ENCODE measurements around the gene TSPAN1.
A peak's percentile ranks its signal among the peaks of the same experiment; 100 is the strongest.
"Not testable (repeated sequence)": the region's sequence is repeated elsewhere in the genome, so short reads cannot be mapped to it uniquely, and the experiment has no call there.

Gene TSPAN1

DNA sequence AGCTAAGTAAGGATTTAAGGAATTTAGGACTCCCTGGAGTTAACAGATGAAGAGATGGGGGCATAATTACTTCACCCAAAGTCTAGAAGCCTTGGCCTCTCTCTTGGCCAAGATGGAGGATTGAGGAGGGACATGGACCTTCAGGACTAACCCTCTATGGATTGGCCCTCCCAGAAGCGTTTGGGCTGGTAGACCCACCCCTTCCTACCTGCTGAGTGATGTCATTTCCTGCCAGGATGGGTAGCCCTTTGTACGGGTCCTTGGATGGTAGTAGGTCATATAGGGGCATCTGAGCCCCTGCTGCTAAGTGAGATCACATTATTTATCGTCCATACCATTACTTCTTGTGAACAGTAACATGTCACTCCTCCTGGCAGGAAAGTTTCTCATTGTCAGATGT, 45.9 kb downstream of the TSPAN1 start:
- no peak for DNase-seq

DNA sequence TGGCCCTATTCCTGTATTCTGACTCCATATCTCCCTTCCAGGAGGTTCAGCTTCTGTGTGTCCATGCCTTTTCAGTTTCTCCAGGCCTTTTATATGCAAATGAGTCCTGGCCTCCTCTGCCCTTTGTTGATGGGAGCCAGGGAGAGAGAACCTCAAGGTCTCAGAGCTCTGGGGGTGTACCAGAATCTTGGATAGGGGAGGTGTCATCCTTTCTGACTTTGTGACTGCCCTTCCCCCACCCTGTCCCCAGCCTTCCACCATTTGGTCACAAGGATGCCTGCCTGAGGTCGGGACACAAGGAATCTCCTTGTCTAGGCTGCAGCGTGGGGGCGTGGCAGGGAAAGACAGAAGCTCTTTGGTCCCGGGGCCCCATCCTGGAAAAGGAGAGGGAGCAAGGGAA, 46.9 kb downstream of the TSPAN1 start:
- no peak for DNase-seq

DNA sequence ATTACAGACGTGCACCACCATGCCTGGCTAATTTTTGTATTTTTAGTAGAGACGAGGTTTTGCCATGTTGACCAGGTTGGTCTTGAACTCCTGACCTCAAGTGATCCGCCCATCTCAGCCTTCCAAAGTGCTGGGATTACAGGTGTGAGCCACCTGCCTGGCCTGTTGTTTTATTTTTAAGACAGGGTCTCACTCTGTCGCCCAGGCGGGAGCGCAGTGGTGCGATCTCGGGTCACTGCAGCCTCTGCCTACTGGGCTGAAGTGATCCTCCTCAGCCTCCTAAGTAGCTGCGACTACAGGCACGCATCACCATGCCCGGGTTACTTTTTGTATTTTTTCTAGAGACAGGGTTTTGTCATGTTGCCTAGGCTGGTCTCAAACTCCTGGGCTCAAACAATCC, 48.2 kb downstream of the TSPAN1 start:
- not testable (repeated sequence) for DNase-seq

DNA sequence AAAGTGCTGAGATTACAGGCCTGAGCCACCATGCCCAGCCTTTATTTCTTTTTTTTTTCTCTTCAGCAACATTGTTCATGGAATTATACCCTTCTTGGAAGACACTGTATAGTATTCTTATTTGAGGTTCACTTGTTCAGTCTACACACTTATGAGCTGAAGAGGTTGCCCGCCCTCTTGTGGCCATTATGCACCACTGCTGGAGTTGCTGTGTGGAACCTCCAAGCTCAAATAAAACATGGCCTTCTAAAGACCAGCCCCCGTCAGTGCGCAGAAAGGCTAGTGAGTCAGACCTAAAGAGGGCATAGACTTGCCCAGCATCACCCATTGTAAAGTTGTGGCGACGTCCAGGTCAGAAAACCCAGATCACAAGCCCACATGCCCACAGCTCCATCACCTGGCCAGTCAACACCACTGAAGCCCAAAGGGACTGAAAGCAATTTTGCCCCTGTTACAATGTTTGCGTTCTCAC, 48.6 kb downstream of the TSPAN1 start:
- DNase-seq: peak; percentile 37

DNA sequence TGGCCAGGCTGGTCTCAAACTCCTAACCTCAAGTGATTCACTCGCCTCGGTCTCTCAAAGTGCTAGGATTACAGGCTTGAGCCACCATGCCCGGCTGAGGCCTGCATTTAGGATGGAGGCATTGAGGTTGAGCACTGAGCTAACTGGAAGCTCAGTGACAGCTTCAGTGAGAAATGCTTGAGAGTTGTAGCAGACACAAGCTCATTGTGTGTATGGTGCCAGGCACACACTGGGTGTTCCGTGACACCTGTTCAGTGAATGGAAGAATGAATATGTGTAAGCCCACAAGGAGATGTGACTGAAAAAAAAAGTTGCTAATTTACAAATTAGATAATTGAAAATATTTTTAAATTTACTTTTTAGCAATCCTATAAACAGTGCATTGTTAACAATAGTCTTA, 50.1 kb downstream of the TSPAN1 start:
- no peak for DNase-seq

DNA sequence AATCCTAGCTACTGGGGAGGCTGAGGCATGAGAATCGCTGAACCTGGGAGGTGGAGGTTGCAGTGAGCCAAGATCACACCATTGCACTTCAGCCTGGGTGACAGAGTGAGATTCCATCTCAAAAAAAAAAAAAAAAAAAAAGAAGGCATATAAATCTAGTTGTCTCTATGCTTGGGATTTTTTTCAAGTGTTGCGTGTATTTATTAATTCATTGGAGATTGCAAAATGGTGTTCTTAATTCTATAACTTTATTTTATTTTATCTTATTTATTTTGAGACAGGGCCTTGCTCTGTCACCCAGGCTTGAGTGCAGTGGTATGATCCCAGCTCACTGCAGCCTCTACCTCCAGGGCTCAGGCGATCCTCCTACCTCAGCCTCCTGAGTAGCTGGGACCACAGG, 56.3 kb downstream of the TSPAN1 start:
- DNase-seq: not testable (repeated sequence)
